IMR-90 (cell line): ENCODE results near the gene LIAS. TPM values are rescaled to one million over a fixed set of nuclear protein-coding genes. Genes with fewer than 3 reads are reported as not detected.

ENCODE experiments used
- ATAC-seq: fragments of 200-7000 bp; cut with Tn5 transposase; 2 replicates; pipeline ENCODE4 v1.9.1; 2020; ENCODE audit warnings: low read depth, mild to moderate bottlenecking, moderate library complexity
- BruUV-seq: library from RNA; stranded (reverse); fragments of 400-500 nt; replicated peaks from 2 replicates; lab custom pipeline; 2021; lab: Mats Ljungman, UMichigan
- CTCF ChIA-PET: fragments of 300-600 bp; formaldehyde crosslinking; extraction: SDS; loops from one replicate; lab custom pipeline; 2021; ENCODE audit warnings: antibody characterized with exemption; lab: Yijun Ruan, JAX
- POLR2A ChIA-PET: fragments of 300-600 bp; sonication (Branson Sonifier 250); formaldehyde crosslinking; loops from one replicate; lab custom pipeline; 2022; ENCODE audit warnings: antibody characterized with exemption; ENCODE audit not compliant: unreplicated experiment; lab: Charles Lee
- DNase-seq: peaks from one replicate; pipeline ENCODE4 v3.0.0; 2013
- H2AFZ ChIP-seq: replicated peaks from 2 replicates; pipeline ENCODE3; 2013; ENCODE audit warnings: low read length, mild to moderate bottlenecking; ENCODE audit not compliant: poor library complexity
- H2AK5ac ChIP-seq: 2 replicates; pipeline ENCODE4 v1.6.1; 2013; ENCODE audit warnings: low read depth, low read length, inconsistent platforms
- H2AK9ac ChIP-seq: replicated peaks from 2 replicates; pipeline ENCODE3; 2013; ENCODE audit warnings: mild to moderate bottlenecking, low read depth, low read length, moderate library complexity; ENCODE audit not compliant: poor library complexity
- H2BK120ac ChIP-seq: 2 replicates; pipeline ENCODE4 v1.6.1; 2013; ENCODE audit warnings: low read depth, low read length, inconsistent platforms
- H2BK15ac ChIP-seq: 3 replicates; pipeline ENCODE4 v1.6.1; 2013; ENCODE audit warnings: low read depth, low read length, inconsistent platforms
- H2BK20ac ChIP-seq: 2 replicates; pipeline ENCODE4 v1.6.1; 2013; ENCODE audit warnings: low read depth, mild to moderate bottlenecking, inconsistent platforms, low read length, moderate library complexity
- H2BK5ac ChIP-seq: 2 replicates; pipeline ENCODE4 v1.6.1; 2013; ENCODE audit warnings: mild to moderate bottlenecking, low read depth, low read length, inconsistent platforms; ENCODE audit not compliant: poor library complexity, severe bottlenecking
- H3K14ac ChIP-seq: replicated peaks from 2 replicates; pipeline ENCODE4 v1.6.1; 2013; ENCODE audit warnings: low read depth, low read length, inconsistent platforms
- H3K18ac ChIP-seq: 2 replicates; pipeline ENCODE4 v1.6.1; 2013; ENCODE audit warnings: low read depth, low read length, control low read depth
- H3K23ac ChIP-seq: 2 replicates; pipeline ENCODE4 v1.6.1; 2013; ENCODE audit warnings: low read depth, low read length, inconsistent platforms
- H3K27ac ChIP-seq: 2 replicates; pipeline ENCODE4 v1.5.1; 2013; ENCODE audit warnings: mild to moderate bottlenecking, control low read depth, low read length; ENCODE audit not compliant: insufficient read depth
- H3K27me3 ChIP-seq: 2 replicates; pipeline ENCODE4 v1.6.1; 2013; ENCODE audit warnings: low read length; ENCODE audit not compliant: control insufficient read depth, insufficient read depth
- H3K36me3 ChIP-seq: 2 replicates; pipeline ENCODE4 v1.6.1; 2013; ENCODE audit warnings: low read length, mixed read lengths; ENCODE audit not compliant: control insufficient read depth, insufficient read depth
- H3K4ac ChIP-seq: 2 replicates; pipeline ENCODE4 v1.6.1; 2013; ENCODE audit warnings: low read depth, low read length, inconsistent platforms
- H3K4me1 ChIP-seq: 2 replicates; pipeline ENCODE4 v1.6.1; 2013; ENCODE audit warnings: low read length, mixed read lengths; ENCODE audit not compliant: control insufficient read depth, insufficient read depth
- H3K4me2 ChIP-seq: 2 replicates; pipeline ENCODE4 v1.6.1; 2013; ENCODE audit warnings: low read depth, mild to moderate bottlenecking, control low read depth, low read length, moderate library complexity
- H3K4me3 ChIP-seq: 2 replicates; pipeline ENCODE4 v1.5.1; 2013; ENCODE audit warnings: low read depth, mild to moderate bottlenecking, control low read depth, low read length, moderate library complexity; ENCODE audit not compliant: insufficient read depth
- H3K56ac ChIP-seq: 2 replicates; pipeline ENCODE4 v1.6.1; 2013; ENCODE audit warnings: low read length, inconsistent platforms; ENCODE audit not compliant: insufficient read depth; ENCODE audit errors: extremely low read depth
- H3K79me1 ChIP-seq, 2 experiments: 2 replicates each; pipeline ENCODE4 v1.6.1; 2013; ENCODE audit warnings: low read length in 2 of 2, inconsistent platforms in 1 of 2, low read depth in 1 of 2
- H3K9ac ChIP-seq: 2 replicates; pipeline ENCODE4 v1.6.1; 2013; ENCODE audit warnings: low read depth, low read length, control low read depth
- H3K9me1 ChIP-seq: 2 replicates; pipeline ENCODE4 v1.6.1; 2013; ENCODE audit warnings: low read length, inconsistent platforms; ENCODE audit not compliant: insufficient read depth
- H3K9me3 ChIP-seq: 2 replicates; pipeline ENCODE4 v1.6.1; 2013; ENCODE audit warnings: low read length; ENCODE audit not compliant: control insufficient read depth, insufficient read depth
- H4K20me1 ChIP-seq: 2 replicates; pipeline ENCODE4 v1.6.1; 2013; ENCODE audit warnings: low read length, inconsistent platforms; ENCODE audit not compliant: insufficient read depth
- H4K5ac ChIP-seq: 2 replicates; pipeline ENCODE4 v1.6.1; 2013; ENCODE audit warnings: mild to moderate bottlenecking, low read depth, low read length, control low read depth
- H4K8ac ChIP-seq, 2 experiments: 2 replicates each; pipeline ENCODE4 v1.6.1; 2013; ENCODE audit warnings: low read depth in 2 of 2, low read length in 2 of 2, control low read depth in 1 of 2, inconsistent platforms in 1 of 2
- H4K91ac ChIP-seq: 2 replicates; pipeline ENCODE4 v1.6.1; 2013; ENCODE audit warnings: low read depth, low read length, inconsistent platforms; ENCODE audit not compliant: insufficient read depth
- CTCF ChIP-seq: conservative IDR thresholded peaks from 2 replicates; pipeline ENCODE4 v1.5.1; 2012; ENCODE audit warnings: mild to moderate bottlenecking, low read depth, low read length, improper control_type of control experiment
- MAZ ChIP-seq: IDR thresholded peaks from 2 replicates; pipeline ENCODE4 v1.6.1; 2012; ENCODE audit warnings: low read depth, mild to moderate bottlenecking, low read length, improper control_type of control experiment, moderate library complexity, borderline replicate concordance
- RCOR1 ChIP-seq: IDR thresholded peaks from 2 replicates; pipeline ENCODE4 v1.6.1; 2012; ENCODE audit warnings: mild to moderate bottlenecking, low read length, improper control_type of control experiment; ENCODE audit not compliant: insufficient replicate concordance
- SMC3 ChIP-seq: fragments of 150-350 bp; IDR thresholded peaks from 2 replicates; pipeline ENCODE4 v1.6.1; 2016; ENCODE audit warnings: low read depth, mild to moderate bottlenecking, antibody characterized with exemption, low read length, moderate library complexity
- USF2 ChIP-seq: fragments of 150-350 bp; IDR thresholded peaks from 2 replicates; pipeline ENCODE4 v1.6.1; 2017; ENCODE audit warnings: mild to moderate bottlenecking, antibody characterized with exemption, low read length, low read depth
- WGBS, 2 experiments: methylation state at CpG; one replicate each; pipeline versions ENCODE4 v1.1.5 to v1.1.7; 2013; ENCODE audit warnings: missing lambda C conversion rate in 2 of 2; ENCODE audit not compliant: insufficient read length in 1 of 2; ENCODE audit errors: extremely low coverage in 2 of 2; 5-methylcytosine and 5-hydroxymethylcytosine counted together
- dilution Hi-C: fragments of 300-500 bp; cut with HindIII; formaldehyde crosslinking; loops from one replicate; pipeline ENCODE4 v1.14.3; 2018; ENCODE audit warnings: low sequenced_read_pairs; ENCODE audit not compliant: unreplicated experiment
- in situ Hi-C: fragments of 300-500 bp; cut with MboI; formaldehyde crosslinking; loops from 3 replicates; pipeline ENCODE4 v1.14.3; 2019; ENCODE audit warnings: low sequenced_read_pairs, inconsistent platforms, mixed read lengths
- intact Hi-C: fragments of 100-400 bp; cut with micrococcal nuclease; formaldehyde crosslinking; loops from 2 replicates; pipeline ENCODE4 v1.10.0; 2022
- polyA plus RNA-seq, 3 experiments: library from polyadenylated mRNA; depleted of rRNA; stranded (reverse); fragments of >200 nt; gene quantifications; 2 replicates each; pipeline ENCODE4 v1.2.3, GENCODE V29; 2012; ENCODE audit warnings: low replicate concordance in 1 of 3
- total RNA-seq: library from RNA; depleted of rRNA; stranded (reverse); fragments of >200 nt; gene quantifications from 2 replicates; pipeline ENCODE4 v1.2.3, GENCODE V29; 2012

Gene LIAS
- total and polyA plus RNA-seq, 2 of the 4 experiments (the other 2 are of a cell fraction), result 3.2 to 7.8 TPM

GRCh38 chr4:39452860-39453587 lies 5.8 kb upstream of the LIAS start:
- BruUV-seq, result no TSS peak
- Histone ChIP-seq H4K20me1 (peaks cover 58% of the 10 kb centered on the region), H3K23ac (no peak overlapping the region), H3K56ac (no peak overlapping the region), H3K79me1 (peaks cover 28 to 47% of the 10 kb centered on the region in 2 experiments), H2AFZ (no peak overlapping the region), H3K27ac (no peak overlapping the region), H2BK15ac (no peak overlapping the region), H4K5ac (no peak overlapping the region), H2AK9ac (no peak overlapping the region), H3K9me3 (no peaks in the 10 kb centered on the region), H2BK5ac (no peak overlapping the region), H3K4ac (no peak overlapping the region), H3K27me3 (no peaks in the 10 kb centered on the region), H2BK20ac (no peak overlapping the region), H3K4me2 (no peak overlapping the region), H3K14ac (no peak overlapping the region), H3K36me3 (peaks cover 45% of the 10 kb centered on the region), H3K9ac (no peak overlapping the region), H2BK120ac (no peak overlapping the region), H2AK5ac (no peak overlapping the region), H4K91ac (no peak overlapping the region), H3K4me1 (peaks cover 5% of the 10 kb centered on the region), H3K18ac (no peak overlapping the region), H4K8ac (no peak overlapping the region), H3K9me1 (peaks cover 3% of the 10 kb centered on the region; the same call in 1 of the 2 replicates), H3K4me3 (no peak overlapping the region)
- TF ChIP-seq RCOR1 (no peak), USF2 (no peak), SMC3 (no peak), CTCF (no peak), MAZ (no peak)
- POLR2A ChIA-PET, result no interaction called here
- no peak for DNase-seq
- dilution Hi-C loops (no loop called here), in situ Hi-C loops (no loop called here), intact Hi-C loops (no loop called here)
- no peak for ATAC-seq
- WGBS, 2 experiments, result 92 to 100% methylated on average over 1 to 2 of the region's 11 CpGs
- CTCF ChIA-PET, result no interaction called here
